Neutrophil (primary cell): Measurements from ENCODE around the gene RDH5.

Source experiments
- H3K27ac ChIP-seq: fragments of 200-600 bp; sonication (generic); 2 replicates; pipeline ENCODE4 v1.5.1; 2016; ENCODE audit warnings: mild to moderate bottlenecking, moderate library complexity
- H3K27me3 ChIP-seq: fragments of 200-600 bp; sonication (generic); 2 replicates; pipeline ENCODE4 v1.6.0; 2016; ENCODE audit warnings: mild to moderate bottlenecking
- H3K36me3 ChIP-seq: fragments of 200-600 bp; sonication (generic); 2 replicates; pipeline ENCODE4 v1.5.1; 2017
- H3K4me1 ChIP-seq, 2 experiments: fragments of 200-600 bp in 1 of 2; sonication (generic) in 1 of 2; 1 replicate in 1 of 2; 2 replicates in 1 of 2; pipeline versions ENCODE4 v1.5.1 to v1.6.1; 2013 to 2016; ENCODE audit warnings: low read depth in 1 of 2, low read length in 1 of 2, mild to moderate bottlenecking in 1 of 2, moderate library complexity in 1 of 2; ENCODE audit not compliant: control insufficient read depth in 1 of 2, insufficient read depth in 1 of 2
- H3K4me3 ChIP-seq, 2 experiments: fragments of 200-600 bp in 1 of 2; sonication (generic) in 1 of 2; 1 replicate in 1 of 2; 2 replicates in 1 of 2; pipeline ENCODE4 v1.5.1; 2013 to 2016; ENCODE audit warnings: low read depth in 1 of 2, low read length in 1 of 2, mild to moderate bottlenecking in 1 of 2, moderate library complexity in 1 of 2
- H3K9me3 ChIP-seq: fragments of 200-600 bp; sonication (generic); 2 replicates; pipeline ENCODE4 v1.5.1; 2016
- TF ChIP-seq, protein P1 (sequence below): fragments of 200-600 bp; sonication (generic); IDR thresholded peaks from 2 replicates; pipeline ENCODE4 v1.5.1; 2016; ENCODE audit warnings: antibody characterized with exemption

RDH5 gene

DNA sequence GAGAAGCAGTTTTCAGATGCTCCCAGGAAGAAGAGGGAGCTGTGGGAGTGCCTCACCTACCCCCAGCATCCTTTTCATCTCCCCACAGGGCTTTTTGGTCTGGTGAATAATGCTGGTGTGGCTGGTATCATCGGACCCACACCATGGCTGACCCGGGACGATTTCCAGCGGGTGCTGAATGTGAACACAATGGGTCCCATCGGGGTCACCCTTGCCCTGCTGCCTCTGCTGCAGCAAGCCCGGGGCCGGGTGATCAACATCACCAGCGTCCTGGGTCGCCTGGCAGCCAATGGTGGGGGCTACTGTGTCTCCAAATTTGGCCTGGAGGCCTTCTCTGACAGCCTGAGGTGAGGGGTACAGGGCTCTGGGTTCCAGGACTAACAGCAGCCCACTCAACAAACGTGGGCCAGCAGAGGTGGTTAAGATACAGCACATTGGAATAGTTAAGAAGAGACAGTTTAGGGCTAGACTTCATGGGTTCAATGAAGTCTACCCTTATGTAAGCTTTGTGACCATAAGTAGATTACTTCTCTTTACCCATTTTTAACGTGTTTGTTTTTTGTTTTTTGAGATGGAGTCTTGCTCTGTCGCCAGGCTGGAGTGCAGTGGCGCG is 1.5 kb downstream of the RDH5 start:
- peaks cover 54 to 65% of the 10 kb centered on the region in 2 experiments for H3K4me1 ChIP-seq
- H3K36me3 ChIP-seq: peaks cover 83% of the 10 kb centered on the region
- no peaks in the 10 kb centered on the region for H3K27me3 ChIP-seq
- no peak overlapping the region for H3K4me3 ChIP-seq
- H3K27ac ChIP-seq: peak overlapping the region; percentile 55
- no peaks in the 10 kb centered on the region for H3K9me3 ChIP-seq
- TF ChIP-seq, protein P1, sequence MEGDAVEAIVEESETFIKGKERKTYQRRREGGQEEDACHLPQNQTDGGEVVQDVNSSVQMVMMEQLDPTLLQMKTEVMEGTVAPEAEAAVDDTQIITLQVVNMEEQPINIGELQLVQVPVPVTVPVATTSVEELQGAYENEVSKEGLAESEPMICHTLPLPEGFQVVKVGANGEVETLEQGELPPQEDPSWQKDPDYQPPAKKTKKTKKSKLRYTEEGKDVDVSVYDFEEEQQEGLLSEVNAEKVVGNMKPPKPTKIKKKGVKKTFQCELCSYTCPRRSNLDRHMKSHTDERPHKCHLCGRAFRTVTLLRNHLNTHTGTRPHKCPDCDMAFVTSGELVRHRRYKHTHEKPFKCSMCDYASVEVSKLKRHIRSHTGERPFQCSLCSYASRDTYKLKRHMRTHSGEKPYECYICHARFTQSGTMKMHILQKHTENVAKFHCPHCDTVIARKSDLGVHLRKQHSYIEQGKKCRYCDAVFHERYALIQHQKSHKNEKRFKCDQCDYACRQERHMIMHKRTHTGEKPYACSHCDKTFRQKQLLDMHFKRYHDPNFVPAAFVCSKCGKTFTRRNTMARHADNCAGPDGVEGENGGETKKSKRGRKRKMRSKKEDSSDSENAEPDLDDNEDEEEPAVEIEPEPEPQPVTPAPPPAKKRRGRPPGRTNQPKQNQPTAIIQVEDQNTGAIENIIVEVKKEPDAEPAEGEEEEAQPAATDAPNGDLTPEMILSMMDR: no peak

DNA sequence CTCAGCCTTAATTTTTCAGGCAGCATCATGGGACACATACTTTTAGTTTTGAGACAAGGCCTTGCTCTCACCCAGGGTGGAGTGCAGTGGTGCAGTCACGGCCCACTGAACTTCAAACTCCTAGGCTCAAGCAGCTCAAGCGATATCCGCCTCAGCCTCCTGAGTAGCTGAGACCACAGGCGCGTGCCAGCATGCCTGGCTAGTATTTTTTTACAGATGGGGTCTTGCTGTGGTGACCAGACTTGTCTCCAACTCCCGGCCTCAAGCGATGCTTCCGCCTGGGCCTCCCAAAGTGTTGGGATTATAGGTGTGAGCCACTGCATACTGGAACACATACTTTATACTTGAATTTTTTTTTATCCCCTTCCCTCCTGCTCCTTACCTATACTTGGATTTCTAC is 2.8 kb downstream of the RDH5 start:
- H3K36me3 ChIP-seq: peaks cover 90% of the 10 kb centered on the region
- H3K4me3 ChIP-seq: no peak overlapping the region
- peaks cover 54 to 65% of the 10 kb centered on the region in 2 experiments for H3K4me1 ChIP-seq

DNA sequence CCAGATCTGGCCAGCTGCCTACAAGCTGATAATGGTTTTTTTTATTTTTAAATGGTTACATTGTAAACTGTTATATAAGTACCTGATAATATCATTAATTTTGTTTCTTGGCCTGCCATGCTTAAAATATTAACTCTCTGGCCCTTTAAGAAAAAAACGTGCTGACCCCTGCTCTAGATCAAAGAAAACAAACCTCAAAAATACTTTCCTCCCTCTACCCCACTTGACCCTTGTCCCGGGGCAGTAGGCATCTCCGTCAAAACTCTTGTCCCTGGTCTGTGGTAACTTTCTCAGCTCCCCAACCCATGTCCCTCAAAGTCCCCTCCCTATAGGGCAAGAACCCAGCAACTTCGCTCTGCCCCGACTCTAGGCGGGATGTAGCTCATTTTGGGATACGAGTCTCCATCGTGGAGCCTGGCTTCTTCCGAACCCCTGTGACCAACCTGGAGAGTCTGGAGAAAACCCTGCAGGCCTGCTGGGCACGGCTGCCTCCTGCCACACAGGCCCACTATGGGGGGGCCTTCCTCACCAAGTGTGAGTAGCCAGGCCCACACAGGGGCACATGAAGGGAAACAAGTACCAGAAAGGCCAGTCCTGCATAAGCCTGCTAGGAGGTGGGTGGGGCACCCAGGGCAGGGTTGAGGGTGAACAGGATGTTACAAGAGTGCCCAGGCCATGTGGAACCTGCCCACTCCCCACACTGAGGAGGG is 3.5 kb downstream of the RDH5 start:
- Histone ChIP-seq H3K27ac (peak overlapping the region; percentile 57), H3K27me3 (no peaks in the 10 kb centered on the region), H3K9me3 (no peaks in the 10 kb centered on the region), H3K4me1 (peaks cover 49 to 59% of the 10 kb centered on the region in 2 experiments), H3K36me3 (peaks cover 86% of the 10 kb centered on the region), H3K4me3 (no peak overlapping the region)
- TF ChIP-seq, protein P1: no peak

More for the DNA sequence above, 2.8 kb downstream of the RDH5 start:
- TF ChIP-seq, protein P1: no peak
- Histone ChIP-seq H3K9me3 (no peaks in the 10 kb centered on the region), H3K27ac (peak overlapping the region; percentile 5), H3K27me3 (no peaks in the 10 kb centered on the region)

DNA sequence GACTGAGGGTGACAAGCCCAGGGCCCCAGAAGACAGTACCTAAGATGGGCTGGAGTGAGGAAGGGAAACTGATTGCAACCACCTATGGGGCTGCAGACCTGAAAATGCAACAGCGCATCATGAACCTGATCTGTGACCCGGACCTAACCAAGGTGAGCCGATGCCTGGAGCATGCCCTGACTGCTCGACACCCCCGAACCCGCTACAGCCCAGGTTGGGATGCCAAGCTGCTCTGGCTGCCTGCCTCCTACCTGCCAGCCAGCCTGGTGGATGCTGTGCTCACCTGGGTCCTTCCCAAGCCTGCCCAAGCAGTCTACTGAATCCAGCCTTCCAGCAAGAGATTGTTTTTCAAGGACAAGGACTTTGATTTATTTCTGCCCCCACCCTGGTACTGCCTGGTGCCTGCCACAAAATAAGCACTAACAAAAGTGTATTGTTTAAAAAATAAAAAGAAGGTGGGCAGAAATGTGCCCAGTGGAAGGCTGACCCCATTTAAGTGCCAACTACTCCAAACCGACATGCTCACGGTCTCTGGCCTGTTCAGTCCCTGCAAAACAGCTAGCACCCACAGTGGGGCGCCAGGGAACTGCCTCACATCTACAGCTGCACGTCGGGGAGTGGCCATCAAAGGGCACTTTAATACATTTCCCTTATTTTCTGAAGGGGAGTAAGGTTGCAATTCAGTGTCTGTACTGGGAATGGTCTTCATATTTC is 4.2 kb downstream of the RDH5 start:
- TF ChIP-seq, protein P1: peak; percentile 54
- peaks cover 44 to 55% of the 10 kb centered on the region in 2 experiments for H3K4me1 ChIP-seq
- peak overlapping the region; percentile 57 for H3K27ac ChIP-seq
- peaks cover 79% of the 10 kb centered on the region for H3K36me3 ChIP-seq
- no peaks in the 10 kb centered on the region for H3K9me3 ChIP-seq
- H3K4me3 ChIP-seq: no peak overlapping the region
- H3K27me3 ChIP-seq: no peaks in the 10 kb centered on the region

DNA sequence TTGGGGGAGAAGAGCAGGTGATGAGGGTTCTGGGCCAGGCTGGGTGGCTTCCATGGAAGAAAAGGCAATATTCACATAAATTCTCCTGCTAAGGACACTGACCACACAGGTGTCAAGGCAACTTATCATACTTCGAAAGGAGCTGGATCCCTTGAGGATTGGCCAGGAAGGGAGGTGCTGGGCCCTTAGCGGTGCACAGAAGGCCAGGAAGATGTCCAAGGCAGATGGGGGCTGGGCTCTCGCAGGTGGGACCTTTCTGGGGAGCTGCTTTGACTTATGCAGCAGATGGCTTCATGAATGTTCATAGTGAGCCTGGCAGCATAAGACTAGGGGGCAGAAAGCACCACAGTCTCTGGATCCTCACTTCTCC is 4.7 kb downstream of the RDH5 start:
- H3K27me3 ChIP-seq: no peaks in the 10 kb centered on the region
- peaks cover 45 to 55% of the 10 kb centered on the region in 2 experiments for H3K4me1 ChIP-seq
- H3K36me3 ChIP-seq: peaks cover 74% of the 10 kb centered on the region
- TF ChIP-seq, protein P1: peak; percentile 2
- H3K9me3 ChIP-seq: no peaks in the 10 kb centered on the region
- no peak overlapping the region for H3K4me3 ChIP-seq
- peak overlapping the region; percentile 57 for H3K27ac ChIP-seq
